ENCODE data around the gene DDX52. TPM values are rescaled to one million over a fixed set of nuclear protein-coding genes. Genes with fewer than 3 reads are reported as not detected.
"Not testable (repeated sequence)": the region's sequence is repeated elsewhere in the genome, so short reads cannot be mapped to it uniquely, and the experiment has no call there.

The DDX52 gene
- 14.4 and 24.4 TPM in 2 replicates for total RNA-seq (2014; rRNA removed; shearing (Covaris generic))

GRCh38 chr17:37643118-37643766 lies at the start of gene DDX52:
DDX52 (minus strand) TSS chr17:37643446; CDS start chr17:37643420, 26 bp downstream.
- peak; percentile 91 for DNase-seq (ENCODE audit: low spot score)

- DNase-seq (ENCODE audit: low spot score): no peak
These were observed 48.6 kb upstream of the DDX52 start for GRCh38 chr17:37691807-37692206.

GRCh38 chr17:37689317-37689716 lies 46.1 kb upstream of the DDX52 start:
- no peak for DNase-seq (ENCODE audit: low spot score)

- DNase-seq (ENCODE audit: low spot score): no peak
These were observed 40.3 kb upstream of the DDX52 start for GRCh38 chr17:37683454-37683984.

GRCh38 chr17:37682007-37682406 lies 38.8 kb upstream of the DDX52 start:
- DNase-seq (ENCODE audit: low spot score): no peak

GRCh38 chr17:37679995-37680394 lies 36.7 kb upstream of the DDX52 start:
- DNase-seq (ENCODE audit: low spot score): not testable (repeated sequence)

- DNase-seq (ENCODE audit: low spot score): no peak
These were observed 34.8 kb upstream of the DDX52 start for GRCh38 chr17:37678036-37678435.

- DNase-seq (ENCODE audit: low spot score): no peak
These were observed 33.8 kb upstream of the DDX52 start for GRCh38 chr17:37677021-37677420.

- peak; percentile 52 for DNase-seq (ENCODE audit: low spot score)
These were observed 33.1 kb upstream of the DDX52 start for GRCh38 chr17:37676115-37676925.

- DNase-seq (ENCODE audit: low spot score): no peak
These were observed 31.3 kb upstream of the DDX52 start for GRCh38 chr17:37674511-37674910.

- DNase-seq (ENCODE audit: low spot score): no peak
These were observed 30.1 kb upstream of the DDX52 start for GRCh38 chr17:37673386-37673785.

GRCh38 chr17:37672548-37673078 lies 29.4 kb upstream of the DDX52 start:
- DNase-seq (ENCODE audit: low spot score): no peak

- no peak for DNase-seq (ENCODE audit: low spot score)
These were observed 28.7 kb upstream of the DDX52 start for GRCh38 chr17:37671824-37672547.

GRCh38 chr17:37671028-37671823 lies 28.0 kb upstream of the DDX52 start:
- DNase-seq (ENCODE audit: low spot score): no peak

GRCh38 chr17:37667039-37667438 lies 23.8 kb upstream of the DDX52 start:
- DNase-seq (ENCODE audit: low spot score): no peak

- DNase-seq (ENCODE audit: low spot score): no peak
These were observed 21.0 kb upstream of the DDX52 start for GRCh38 chr17:37664214-37664613.

GRCh38 chr17:37662353-37662752 lies 19.1 kb upstream of the DDX52 start:
- no peak for DNase-seq (ENCODE audit: low spot score)

- no peak for DNase-seq (ENCODE audit: low spot score)
These were observed 18.3 kb upstream of the DDX52 start for GRCh38 chr17:37661400-37662014.

- no peak for DNase-seq (ENCODE audit: low spot score)
These were observed 16.7 kb upstream of the DDX52 start for GRCh38 chr17:37659925-37660324.

- DNase-seq (ENCODE audit: low spot score): no peak
These were observed 14.0 kb upstream of the DDX52 start for GRCh38 chr17:37657202-37657601.

- DNase-seq (ENCODE audit: low spot score): no peak
These were observed 8.6 kb upstream of the DDX52 start for GRCh38 chr17:37651849-37652248.

Data from H4 (cell line).